MM.1S (cell line): ENCODE results near the gene CSF1R.

Experiments
- CTCF ChIP-seq: fragments of 300-600 bp; sonication (generic); IDR thresholded peaks from 2 replicates; pipeline ENCODE4 v1.5.1; 2016; ENCODE audit warnings: antibody characterized with exemption, low read length, mixed read lengths
- EZH2 ChIP-seq: fragments of 300-600 bp; sonication (generic); optimal IDR thresholded peaks from 2 replicates; pipeline ENCODE3; 2017; ENCODE audit warnings: low read depth, mild to moderate bottlenecking, antibody characterized with exemption, low read length, mixed read lengths
- EZH2phosphoT487 ChIP-seq: fragments of 300-600 bp; sonication (generic); IDR thresholded peaks from 2 replicates; pipeline ENCODE4 v1.6.1; 2018; ENCODE audit warnings: antibody characterized with exemption, low read length

GRCh38 chr5:150046031-150046430 is 40.3 kb downstream of the CSF1R start:
- TF ChIP-seq CTCF: no peak
- no peak for TF ChIP-seq EZH2phosphoT487
- TF ChIP-seq EZH2: no peak
